OCI-LY7 (cell line): Measurements from ENCODE around the gene SMTNL2. TPM values are rescaled to one million over a fixed set of nuclear protein-coding genes. Genes with fewer than 3 reads are reported as not detected.

Experiments
- BruUV-seq: library from RNA; stranded (reverse); fragments of 400-500 nt; replicated peaks from 2 replicates; lab custom pipeline; 2021; lab: Mats Ljungman, UMichigan
- CTCF ChIA-PET: fragments of 300-600 bp; sonication (Branson Sonifier 250); formaldehyde crosslinking; loops from one replicate; lab custom pipeline; 2022; ENCODE audit warnings: antibody characterized with exemption; ENCODE audit not compliant: unreplicated experiment; lab: Charles Lee
- POLR2A ChIA-PET: fragments of 300-600 bp; sonication (Branson Sonifier 250); formaldehyde crosslinking; loops from one replicate; lab custom pipeline; 2022; ENCODE audit warnings: antibody characterized with exemption; lab: Charles Lee
- DNase-seq: peaks from one replicate; pipeline ENCODE4 v3.0.0-alpha.2; 2015; ENCODE audit warnings: low spot score
- H2AFZ ChIP-seq: fragments of 200-600 bp; sonication (generic), shearing (Covaris generic); 2 replicates; pipeline ENCODE4 v1.6.1; 2014; ENCODE audit warnings: mild to moderate bottlenecking, antibody characterized with exemption, low read length, moderate library complexity
- H3K27ac ChIP-seq: fragments of 200-600 bp; sonication (generic); 2 replicates; pipeline ENCODE4 v1.5.1; 2014; ENCODE audit warnings: mixed run types, low read depth, mild to moderate bottlenecking, moderate library complexity, low read length, inconsistent platforms; ENCODE audit not compliant: poor library complexity, severe bottlenecking
- H3K36me3 ChIP-seq: fragments of 200-600 bp; sonication (generic); 2 replicates; pipeline ENCODE4 v1.6.1; 2014; ENCODE audit warnings: mild to moderate bottlenecking, antibody characterized with exemption, low read length, moderate library complexity, mixed read lengths; ENCODE audit not compliant: insufficient read depth
- H3K4me1 ChIP-seq: fragments of 200-600 bp; sonication (generic); 2 replicates; pipeline ENCODE4 v1.5.1; 2014; ENCODE audit warnings: mild to moderate bottlenecking, low read length; ENCODE audit not compliant: insufficient read depth, poor library complexity, severe bottlenecking
- H3K4me2 ChIP-seq: fragments of 200-600 bp; sonication (generic); 2 replicates; pipeline ENCODE4 v1.6.1; 2014; ENCODE audit warnings: mild to moderate bottlenecking, low read length
- H3K4me3 ChIP-seq: fragments of 200-600 bp; sonication (generic); 2 replicates; pipeline ENCODE4 v1.5.1; 2014; ENCODE audit warnings: mild to moderate bottlenecking, low read depth, low read length; ENCODE audit not compliant: poor library complexity, severe bottlenecking
- H3K79me2 ChIP-seq: fragments of 200-600 bp; sonication (generic); 2 replicates; pipeline ENCODE4 v1.6.1; 2016; ENCODE audit warnings: low read depth, mild to moderate bottlenecking, low read length, moderate library complexity, mixed read lengths; ENCODE audit not compliant: insufficient read depth
- H3K9me2 ChIP-seq: fragments of 200-600 bp; sonication (generic); 2 replicates; pipeline ENCODE4 v1.6.1; 2016; ENCODE audit warnings: mild to moderate bottlenecking, low read length, mixed read lengths; ENCODE audit not compliant: insufficient read depth
- H3K9me3 ChIP-seq: fragments of 200-600 bp; sonication (generic); 2 replicates; pipeline ENCODE4 v1.6.1; 2014; ENCODE audit warnings: mild to moderate bottlenecking, mixed run types, low read length, mixed read lengths
- H4K20me1 ChIP-seq: fragments of 200-600 bp; sonication (generic); 2 replicates; pipeline ENCODE4 v1.6.1; 2014; ENCODE audit warnings: mild to moderate bottlenecking, antibody characterized with exemption, low read length, moderate library complexity, mixed read lengths; ENCODE audit not compliant: insufficient read depth
- EZH2phosphoT487 ChIP-seq: fragments of 200-600 bp; sonication (generic); IDR thresholded peaks from 2 replicates; pipeline ENCODE4 v1.6.1; 2018; ENCODE audit warnings: low read depth, borderline replicate concordance, mild to moderate bottlenecking, mixed run types, antibody characterized with exemption, low read length, moderate library complexity, mixed read lengths
- intact Hi-C: fragments of 100-400 bp; cut with micrococcal nuclease; formaldehyde crosslinking; loops from one replicate; pipeline ENCODE4 v1.10.0; 2022; ENCODE audit not compliant: unreplicated experiment
- total RNA-seq, 2 experiments: library from RNA; depleted of rRNA in 1 of 2; stranded (reverse); fragments of >200 nt in 1 of 2; shearing (Covaris generic) in 1 of 2; gene quantifications; 2 replicates each; pipeline ENCODE4 v1.2.3, GENCODE V29; 2014 to 2022
- TF ChIP-seq, protein P1 (sequence below): fragments of 200-600 bp; sonication (generic); conservative IDR thresholded peaks from 2 replicates; pipeline ENCODE4 v1.5.1; 2014; ENCODE audit warnings: mild to moderate bottlenecking, antibody characterized with exemption, low read length, moderate library complexity, mixed read lengths

The SMTNL2 gene
- total RNA-seq, 2 experiments from 2014 or later, result not detected

DNA sequence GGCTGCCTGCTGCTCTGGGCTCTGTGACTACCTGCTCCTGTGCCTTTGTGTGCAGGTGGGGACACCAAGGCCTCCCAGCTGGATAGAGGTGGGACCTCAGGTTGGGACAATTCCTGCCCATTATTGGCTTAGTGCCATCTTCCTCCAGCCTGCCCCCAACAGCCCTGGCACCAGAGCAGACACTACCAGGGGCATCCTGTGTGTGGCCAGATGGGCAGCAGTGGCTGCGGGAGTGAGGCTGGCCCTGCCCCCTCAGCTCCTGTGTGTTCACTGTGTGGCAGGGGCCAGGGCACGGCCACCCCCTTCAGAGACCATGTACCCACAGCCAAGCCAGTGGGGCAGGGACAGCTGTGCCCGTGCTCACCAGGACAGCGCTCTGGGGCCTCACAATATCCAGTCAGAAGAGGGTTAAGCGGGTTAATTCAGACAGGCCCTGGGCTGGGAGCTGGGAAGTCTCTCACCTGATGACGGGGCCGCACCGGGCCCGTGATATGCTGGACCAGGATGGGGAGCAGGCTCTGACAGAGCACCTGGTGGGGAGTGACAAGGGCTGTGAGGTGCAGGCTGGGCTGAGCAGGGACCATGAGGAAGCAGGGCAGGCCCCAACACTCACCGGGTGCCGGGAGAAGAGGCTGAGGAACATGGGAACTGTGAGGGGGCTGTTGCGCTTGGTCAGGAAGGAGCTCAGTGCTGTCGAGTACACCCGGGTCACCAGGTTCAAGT, 42.2 kb upstream of the SMTNL2 start:
- no peaks in the 10 kb centered on the region for H4K20me1 ChIP-seq
- H3K27ac ChIP-seq, result no peak overlapping the region
- DNase-seq, result no peak
- H3K9me3 ChIP-seq, result no peaks in the 10 kb centered on the region
- H3K4me3 ChIP-seq, result no peak overlapping the region
- no peaks in the 10 kb centered on the region for H3K9me2 ChIP-seq
- TF ChIP-seq EZH2phosphoT487, result no peak
- TF ChIP-seq, protein P1, sequence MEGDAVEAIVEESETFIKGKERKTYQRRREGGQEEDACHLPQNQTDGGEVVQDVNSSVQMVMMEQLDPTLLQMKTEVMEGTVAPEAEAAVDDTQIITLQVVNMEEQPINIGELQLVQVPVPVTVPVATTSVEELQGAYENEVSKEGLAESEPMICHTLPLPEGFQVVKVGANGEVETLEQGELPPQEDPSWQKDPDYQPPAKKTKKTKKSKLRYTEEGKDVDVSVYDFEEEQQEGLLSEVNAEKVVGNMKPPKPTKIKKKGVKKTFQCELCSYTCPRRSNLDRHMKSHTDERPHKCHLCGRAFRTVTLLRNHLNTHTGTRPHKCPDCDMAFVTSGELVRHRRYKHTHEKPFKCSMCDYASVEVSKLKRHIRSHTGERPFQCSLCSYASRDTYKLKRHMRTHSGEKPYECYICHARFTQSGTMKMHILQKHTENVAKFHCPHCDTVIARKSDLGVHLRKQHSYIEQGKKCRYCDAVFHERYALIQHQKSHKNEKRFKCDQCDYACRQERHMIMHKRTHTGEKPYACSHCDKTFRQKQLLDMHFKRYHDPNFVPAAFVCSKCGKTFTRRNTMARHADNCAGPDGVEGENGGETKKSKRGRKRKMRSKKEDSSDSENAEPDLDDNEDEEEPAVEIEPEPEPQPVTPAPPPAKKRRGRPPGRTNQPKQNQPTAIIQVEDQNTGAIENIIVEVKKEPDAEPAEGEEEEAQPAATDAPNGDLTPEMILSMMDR, result no peak
- CTCF ChIA-PET, result no interaction called here
- POLR2A ChIA-PET, result no interaction called here
- H3K4me1 ChIP-seq, result no peaks in the 10 kb centered on the region
- H3K79me2 ChIP-seq, result no peaks in the 10 kb centered on the region
- no TSS peak for BruUV-seq
- no peak overlapping the region for H2AFZ ChIP-seq
- H3K4me2 ChIP-seq, result no peak overlapping the region
- H3K36me3 ChIP-seq, result peaks cover 95% of the 10 kb centered on the region
- intact Hi-C loops, result no loop called here

DNA sequence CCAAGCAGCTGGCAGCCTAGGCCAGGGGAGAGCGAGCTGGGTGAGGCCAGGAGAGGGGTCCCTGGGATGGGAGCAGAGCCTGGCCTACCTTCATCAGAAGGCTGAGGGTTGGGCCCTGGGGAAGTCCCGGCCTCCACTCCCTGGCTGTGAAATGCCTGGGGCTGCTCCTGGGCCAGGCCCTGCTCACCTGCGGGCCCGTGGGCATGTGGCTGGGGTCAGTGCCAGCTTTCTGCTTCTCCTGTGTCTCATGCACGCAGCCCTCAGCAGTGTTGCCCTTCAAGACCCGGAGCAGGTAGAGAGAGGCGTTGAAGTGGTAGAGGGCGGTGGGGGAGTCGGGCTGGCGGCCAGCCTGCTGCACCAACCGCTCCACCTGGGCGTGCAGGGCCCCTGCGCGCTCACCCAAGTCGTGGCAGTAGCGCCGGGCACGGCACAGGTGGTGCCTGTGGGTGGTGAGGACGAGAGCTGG, 41.6 kb upstream of the SMTNL2 start:
- no peak for TF ChIP-seq EZH2phosphoT487
- TF ChIP-seq, protein P1, result no peak
- ChIA-PET POLR2A (no interaction called here), CTCF (no interaction called here)
- Histone ChIP-seq H2AFZ (no peak overlapping the region), H3K4me2 (no peak overlapping the region), H3K4me3 (no peak overlapping the region), H3K9me2 (no peaks in the 10 kb centered on the region), H3K4me1 (no peaks in the 10 kb centered on the region), H4K20me1 (no peaks in the 10 kb centered on the region), H3K9me3 (no peaks in the 10 kb centered on the region), H3K27ac (no peak overlapping the region), H3K79me2 (no peaks in the 10 kb centered on the region), H3K36me3 (peaks cover 95% of the 10 kb centered on the region)
- intact Hi-C loops, result no loop called here
- DNase-seq, result no peak
- BruUV-seq, result no TSS peak

DNA sequence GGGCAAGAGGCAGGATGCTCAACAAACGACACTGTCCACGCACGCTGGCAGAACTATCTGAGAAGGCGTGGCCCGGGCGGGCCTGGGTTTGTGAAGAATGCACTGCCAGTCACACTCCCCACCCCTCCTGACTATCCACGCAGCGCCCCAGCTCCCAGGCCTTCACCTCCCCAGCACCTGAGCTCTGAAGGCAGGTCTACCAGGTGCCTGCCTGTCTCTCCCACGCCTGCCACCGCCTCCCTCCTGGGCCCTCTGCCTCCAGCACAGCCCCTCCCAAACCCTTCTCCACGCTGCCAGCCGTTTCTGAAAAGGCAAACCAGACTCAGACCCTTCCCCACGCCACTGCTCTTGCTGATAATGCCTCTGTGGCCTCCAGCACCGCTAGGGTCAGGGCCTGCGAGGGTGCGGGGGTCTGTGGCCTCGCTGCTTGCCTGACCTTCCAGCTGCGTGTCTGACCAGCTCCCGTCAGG, 40.7 kb upstream of the SMTNL2 start:
- DNase-seq, result no peak
- Histone ChIP-seq H3K4me3 (no peak overlapping the region), H3K4me2 (no peak overlapping the region), H3K9me2 (no peaks in the 10 kb centered on the region), H2AFZ (no peak overlapping the region), H3K4me1 (no peaks in the 10 kb centered on the region), H3K9me3 (no peaks in the 10 kb centered on the region), H3K27ac (no peak overlapping the region), H3K79me2 (no peaks in the 10 kb centered on the region), H4K20me1 (no peaks in the 10 kb centered on the region), H3K36me3 (peaks cover 95% of the 10 kb centered on the region)
- ChIA-PET POLR2A (no interaction called here), CTCF (no interaction called here)
- intact Hi-C loops, result no loop called here
- BruUV-seq, result no TSS peak
- TF ChIP-seq EZH2phosphoT487, result no peak
- TF ChIP-seq, protein P1, result no peak
